DND-41 (cell line): ENCODE data around the gene PLEKHG5.

Source experiments
- CTCF ChIP-seq: IDR thresholded peaks from 2 replicates; pipeline ENCODE4 v1.5.1; 2012; ENCODE audit warnings: borderline replicate concordance, low read length, moderate library complexity, mild to moderate bottlenecking; ENCODE audit not compliant: poor library complexity, severe bottlenecking; ENCODE audit errors: extremely low read depth
- EZH2 ChIP-seq: IDR thresholded peaks from 3 replicates; pipeline ENCODE4 v1.6.1; 2012; ENCODE audit warnings: borderline replicate concordance, low read depth, mild to moderate bottlenecking, moderate library complexity, low read length, inconsistent platforms; ENCODE audit not compliant: severe bottlenecking

- no peak for TF ChIP-seq CTCF
- TF ChIP-seq EZH2 = no peak
Measured at GRCh38 chr1:6531996-6532395, 40.5 kb upstream of the PLEKHG5 start.
